ENCODE measurements around the gene SRPK1.
A peak's percentile ranks its signal among the peaks of the same experiment; 100 is the strongest.

Gene SRPK1

GRCh38 chr6:35920793-35921732, at the start of gene SRPK1:
SRPK1 (minus strand) TSS chr6:35921098; CDS start chr6:35921056, 42 bp downstream.
- Histone ChIP-seq H3K4me3 (ENCODE audit: low read depth, low read length) (peak within 1 kb of the TSS; percentile 93), H3K27me3 (ENCODE audit: control insufficient read depth, insufficient read depth, low read length) (no peaks in the 10 kb centered on the region; the same call in 1 of the 2 replicates), H3K9me3 (ENCODE audit: control insufficient read depth, insufficient read depth, low read length) (no peaks in the 10 kb centered on the region), H3K9ac (ENCODE audit: low read depth, low read length) (peak within 1 kb of the TSS; percentile 87), H3K4me1 (ENCODE audit: control insufficient read depth, insufficient read depth, low read length) (peaks cover 17% of the 10 kb centered on the region; the same call in 1 of the 2 replicates), H3K27ac (ENCODE audit: low read depth, low read length) (peak within 1 kb of the TSS; percentile 76), H3K36me3 (ENCODE audit: control insufficient read depth, insufficient read depth, low read length) (peaks cover 21% of the 10 kb centered on the region)

GRCh38 chr6:35970181-35970580, 49.3 kb upstream of the SRPK1 start:
- H3K4me3 ChIP-seq (ENCODE audit: low read depth, low read length) = no peak overlapping the region
- no peak overlapping the region for H3K9ac ChIP-seq (ENCODE audit: low read depth, low read length)
- no peaks in the 10 kb centered on the region for H3K27me3 ChIP-seq (ENCODE audit: control insufficient read depth, insufficient read depth, low read length)
- H3K4me1 ChIP-seq (ENCODE audit: control insufficient read depth, insufficient read depth, low read length) = peaks cover 5% of the 10 kb centered on the region
- H3K36me3 ChIP-seq (ENCODE audit: control insufficient read depth, insufficient read depth, low read length) = no peaks in the 10 kb centered on the region
- no peaks in the 10 kb centered on the region for H3K9me3 ChIP-seq (ENCODE audit: control insufficient read depth, insufficient read depth, low read length)
- H3K27ac ChIP-seq (ENCODE audit: low read depth, low read length) = no peak overlapping the region

GRCh38 chr6:35969646-35970045, 48.7 kb upstream of the SRPK1 start:
- no peaks in the 10 kb centered on the region for H3K27me3 ChIP-seq (ENCODE audit: control insufficient read depth, insufficient read depth, low read length)
- no peak overlapping the region for H3K27ac ChIP-seq (ENCODE audit: low read depth, low read length)
- H3K4me3 ChIP-seq (ENCODE audit: low read depth, low read length) = no peak overlapping the region
- H3K36me3 ChIP-seq (ENCODE audit: control insufficient read depth, insufficient read depth, low read length) = no peaks in the 10 kb centered on the region
- H3K4me1 ChIP-seq (ENCODE audit: control insufficient read depth, insufficient read depth, low read length) = peaks cover 5% of the 10 kb centered on the region
- no peaks in the 10 kb centered on the region for H3K9me3 ChIP-seq (ENCODE audit: control insufficient read depth, insufficient read depth, low read length)
- no peak overlapping the region for H3K9ac ChIP-seq (ENCODE audit: low read depth, low read length)

GRCh38 chr6:35968821-35969220, 47.9 kb upstream of the SRPK1 start:
- peaks cover 5% of the 10 kb centered on the region for H3K4me1 ChIP-seq (ENCODE audit: control insufficient read depth, insufficient read depth, low read length)
- H3K27ac ChIP-seq (ENCODE audit: low read depth, low read length) = no peak overlapping the region
- no peaks in the 10 kb centered on the region for H3K27me3 ChIP-seq (ENCODE audit: control insufficient read depth, insufficient read depth, low read length)
- no peak overlapping the region for H3K4me3 ChIP-seq (ENCODE audit: low read depth, low read length)
- no peak overlapping the region for H3K9ac ChIP-seq (ENCODE audit: low read depth, low read length)
- H3K9me3 ChIP-seq (ENCODE audit: control insufficient read depth, insufficient read depth, low read length) = no peaks in the 10 kb centered on the region
- H3K36me3 ChIP-seq (ENCODE audit: control insufficient read depth, insufficient read depth, low read length) = no peaks in the 10 kb centered on the region

- Histone ChIP-seq H3K4me1 (ENCODE audit: control insufficient read depth, insufficient read depth, low read length) (peaks cover 5% of the 10 kb centered on the region; the same call in 1 of the 2 replicates), H3K27me3 (ENCODE audit: control insufficient read depth, insufficient read depth, low read length) (no peaks in the 10 kb centered on the region), H3K4me3 (ENCODE audit: low read depth, low read length) (no peak overlapping the region), H3K9ac (ENCODE audit: low read depth, low read length) (no peak overlapping the region), H3K27ac (ENCODE audit: low read depth, low read length) (no peak overlapping the region), H3K36me3 (ENCODE audit: control insufficient read depth, insufficient read depth, low read length) (no peaks in the 10 kb centered on the region), H3K9me3 (ENCODE audit: control insufficient read depth, insufficient read depth, low read length) (no peaks in the 10 kb centered on the region)
Observed at GRCh38 chr6:35967076-35967774, 46.3 kb upstream of the SRPK1 start.

GRCh38 chr6:35962779-35963560, 42.1 kb upstream of the SRPK1 start:
- Histone ChIP-seq H3K27me3 (ENCODE audit: control insufficient read depth, insufficient read depth, low read length) (no peaks in the 10 kb centered on the region), H3K4me3 (ENCODE audit: low read depth, low read length) (no peak overlapping the region), H3K27ac (ENCODE audit: low read depth, low read length) (no peak overlapping the region), H3K9ac (ENCODE audit: low read depth, low read length) (no peak overlapping the region), H3K36me3 (ENCODE audit: control insufficient read depth, insufficient read depth, low read length) (no peaks in the 10 kb centered on the region), H3K9me3 (ENCODE audit: control insufficient read depth, insufficient read depth, low read length) (no peaks in the 10 kb centered on the region), H3K4me1 (ENCODE audit: control insufficient read depth, insufficient read depth, low read length) (peaks cover 5% of the 10 kb centered on the region; the same call in 1 of the 2 replicates)

GRCh38 chr6:35960187-35960586, 39.3 kb upstream of the SRPK1 start:
- H3K27me3 ChIP-seq (ENCODE audit: control insufficient read depth, insufficient read depth, low read length) = no peaks in the 10 kb centered on the region
- no peaks in the 10 kb centered on the region for H3K36me3 ChIP-seq (ENCODE audit: control insufficient read depth, insufficient read depth, low read length)
- H3K4me1 ChIP-seq (ENCODE audit: control insufficient read depth, insufficient read depth, low read length) = no peaks in the 10 kb centered on the region
- no peaks in the 10 kb centered on the region for H3K9me3 ChIP-seq (ENCODE audit: control insufficient read depth, insufficient read depth, low read length)
- H3K9ac ChIP-seq (ENCODE audit: low read depth, low read length) = no peak overlapping the region
- H3K27ac ChIP-seq (ENCODE audit: low read depth, low read length) = no peak overlapping the region
- no peak overlapping the region for H3K4me3 ChIP-seq (ENCODE audit: low read depth, low read length)

GRCh38 chr6:35955970-35956369, 35.1 kb upstream of the SRPK1 start:
- Histone ChIP-seq H3K27me3 (ENCODE audit: control insufficient read depth, insufficient read depth, low read length) (no peaks in the 10 kb centered on the region), H3K27ac (ENCODE audit: low read depth, low read length) (no peak overlapping the region), H3K9ac (ENCODE audit: low read depth, low read length) (no peak overlapping the region)

GRCh38 chr6:35955521-35955920, 34.6 kb upstream of the SRPK1 start:
- H3K36me3 ChIP-seq (ENCODE audit: control insufficient read depth, insufficient read depth, low read length) = no peaks in the 10 kb centered on the region
- H3K9me3 ChIP-seq (ENCODE audit: control insufficient read depth, insufficient read depth, low read length) = no peaks in the 10 kb centered on the region
- H3K27ac ChIP-seq (ENCODE audit: low read depth, low read length) = no peak overlapping the region
- H3K4me1 ChIP-seq (ENCODE audit: control insufficient read depth, insufficient read depth, low read length) = 0 out of 2 replicates have a peak, but pooled peaks cover 4% of the 10 kb centered on the region
- no peak overlapping the region for H3K9ac ChIP-seq (ENCODE audit: low read depth, low read length)
- H3K4me3 ChIP-seq (ENCODE audit: low read depth, low read length) = no peak overlapping the region
- no peaks in the 10 kb centered on the region for H3K27me3 ChIP-seq (ENCODE audit: control insufficient read depth, insufficient read depth, low read length)

More at GRCh38 chr6:35955970-35956369, 35.1 kb upstream of the SRPK1 start:
- no peak overlapping the region for H3K4me3 ChIP-seq (ENCODE audit: low read depth, low read length)
- H3K9me3 ChIP-seq (ENCODE audit: control insufficient read depth, insufficient read depth, low read length) = no peaks in the 10 kb centered on the region
- 0 out of 2 replicates have a peak, but pooled peaks cover 4% of the 10 kb centered on the region for H3K4me1 ChIP-seq (ENCODE audit: control insufficient read depth, insufficient read depth, low read length)
- no peaks in the 10 kb centered on the region for H3K36me3 ChIP-seq (ENCODE audit: control insufficient read depth, insufficient read depth, low read length)

- H3K9me3 ChIP-seq (ENCODE audit: control insufficient read depth, insufficient read depth, low read length) = no peaks in the 10 kb centered on the region
- H3K4me3 ChIP-seq (ENCODE audit: low read depth, low read length) = no peak overlapping the region
- 0 out of 2 replicates have a peak, but pooled peaks cover 4% of the 10 kb centered on the region for H3K4me1 ChIP-seq (ENCODE audit: control insufficient read depth, insufficient read depth, low read length)
- H3K27me3 ChIP-seq (ENCODE audit: control insufficient read depth, insufficient read depth, low read length) = no peaks in the 10 kb centered on the region
- no peak overlapping the region for H3K9ac ChIP-seq (ENCODE audit: low read depth, low read length)
- no peaks in the 10 kb centered on the region for H3K36me3 ChIP-seq (ENCODE audit: control insufficient read depth, insufficient read depth, low read length)
- no peak overlapping the region for H3K27ac ChIP-seq (ENCODE audit: low read depth, low read length)
Observed at GRCh38 chr6:35955071-35955470, 34.2 kb upstream of the SRPK1 start.

Data from HUES48 (cell line).